Pancreas (tissue), 10 donors: Measurements from ENCODE around the gene KRT15. TPM values are rescaled to one million over a fixed set of nuclear protein-coding genes. Genes with fewer than 3 reads are reported as not detected.

Experiments
- ATAC-seq, 4 donors: fragments of 200-7000 bp; cut with Tn5 transposase; one replicate each; pipeline versions ENCODE4 v1.8.0 to v1.9.1; 2020; ENCODE audit warnings: mild to moderate bottlenecking in 4 of 4, moderate library complexity in 4 of 4
- DNase-seq, 6 donors: peaks; one replicate each; pipeline ENCODE4 v3.0.0-alpha.2; 2020
- FAIRE-seq: peaks from 2 replicates; lab custom pipeline; 2012; peaks lifted over from hg19 to GRCh38; lab: Jason Lieb, UNC
- H3K27ac ChIP-seq, 4 donors: fragments of 200-600 bp; sonication (generic); 1 replicate in 3 of 4; 2 replicates in 1 of 4; pipeline versions ENCODE4 v1.5.0 to v1.8.0; 2020
- H3K27me3 ChIP-seq, 4 donors: fragments of 200-600 bp; one replicate each; pipeline ENCODE4 v1.8.0; 2021
- H3K36me3 ChIP-seq, 3 donors: fragments of 200-600 bp; sonication (generic) in 1 of 3; one replicate each; pipeline versions ENCODE4 v1.5.0 to v1.8.0; 2020 to 2021
- H3K4me1 ChIP-seq, 3 donors: fragments of 200-600 bp; one replicate each; pipeline ENCODE4 v1.8.0; 2021
- H3K4me3 ChIP-seq, 4 donors: fragments of 200-600 bp; sonication (generic) in 2 of 4; one replicate each; pipeline versions ENCODE4 v1.5.0 to v1.8.0; 2020 to 2021
- H3K9me3 ChIP-seq, 4 donors: fragments of 200-600 bp; one replicate each; pipeline ENCODE4 v1.8.0; 2021
- WGBS, 2 donors: extraction: QIAGEN DNeasy Blood & Tissue Kit; methylation state at CpG; one replicate each; pipeline ENCODE4 v1.1.7; 2013; 5-methylcytosine and 5-hydroxymethylcytosine counted together
- intact Hi-C, 3 donors: fragments of 100-400 bp; cut with DNase I; formaldehyde crosslinking; loops; one replicate each; pipeline versions ENCODE4 v1.11.1 to v1.14.2; 2022
- polyA plus RNA-seq, 2 donors: library from polyadenylated mRNA; stranded (reverse); fragments of 200-250 nt; gene quantifications; one replicate each; pipeline ENCODE4 v1.2.3, GENCODE V29; 2013
- total RNA-seq, 6 donors: library from RNA; stranded (reverse); fragmentation: NEBNext Ultra II Directional in 4 of 6; extraction: Animal tissue kit (Norgen Biotek cat#: 25700) in 4 of 6; gene quantifications; one replicate each; pipeline versions ENCODE4 v1.2.1 to v1.2.4, GENCODE V29; 2021 to 2023
- TF ChIP-seq, protein P1 (sequence below), 4 donors: fragments of 200-600 bp; sonication (generic) in 3 of 4; IDR thresholded peaks; one replicate each; pipeline versions ENCODE4 v1.5.0 to v1.8.0; 2021; ENCODE audit warnings: antibody characterized with exemption in 4 of 4
- donor health status: healthy with polysubstance abuse.
- donor health status: DM: no; HTN: no; CAD: no; lungs with moderate emphysema.
- donor health status: DM: no; HTN: no; CAD: no.
- donor health status: control.
- donor health status: control.
- donor health status: Bipolar disorder and iron deficiency.
- donor health status: DM: yes; HTN: yes; CAD: no.
- donor health status: DM: no; HTN: no; CAD: no.
- donor health status: DM: no; HTN: no; CAD: no.
- donor health status: DM: yes; HTN: yes; CAD: no.

The KRT15 gene
- total and polyA plus RNA-seq, 8 donors, result 0.20 to 1.4 (median 0.78) TPM

DNA sequence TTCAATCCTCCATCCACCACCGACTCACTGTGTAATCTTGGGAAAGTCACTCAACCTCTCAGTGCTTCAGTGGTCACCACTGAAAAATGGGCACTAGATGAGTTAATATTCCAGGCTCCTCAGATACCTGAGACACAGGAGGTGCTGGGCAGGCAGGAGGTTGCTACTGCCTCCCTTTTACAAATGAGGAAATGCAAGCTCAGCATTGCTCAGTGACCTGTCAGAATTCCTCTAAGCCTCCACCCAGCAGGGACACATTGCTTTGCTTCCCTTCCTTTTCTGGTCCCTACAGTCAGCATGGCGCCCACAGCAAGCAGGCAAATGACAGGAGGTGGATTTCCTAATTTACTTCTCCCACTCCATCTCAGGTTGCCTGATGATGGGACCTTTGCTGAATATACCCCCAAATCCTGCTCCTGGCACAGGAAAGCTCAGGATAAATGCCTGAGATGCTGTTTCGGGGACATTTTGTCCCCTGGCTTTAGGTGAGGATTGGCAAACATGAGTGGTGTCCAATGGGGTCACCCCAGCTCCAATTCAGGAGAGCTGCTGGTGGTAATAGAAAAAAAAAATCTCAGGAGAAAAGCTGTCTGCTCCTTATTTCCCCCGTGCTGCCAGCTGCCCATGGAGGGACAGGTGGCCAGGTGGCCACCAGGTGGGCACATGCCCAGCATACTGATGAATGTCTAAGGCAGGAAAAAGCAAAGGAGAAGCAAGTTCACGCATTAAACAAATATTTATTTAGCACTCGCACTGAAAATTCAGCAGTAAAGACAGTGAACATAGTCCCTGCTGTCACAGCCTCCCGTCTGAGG lies 8.2 kb downstream of the KRT15 start:
- H3K4me1 ChIP-seq, result no peaks in the 10 kb centered on the region
- TF ChIP-seq, protein P1, sequence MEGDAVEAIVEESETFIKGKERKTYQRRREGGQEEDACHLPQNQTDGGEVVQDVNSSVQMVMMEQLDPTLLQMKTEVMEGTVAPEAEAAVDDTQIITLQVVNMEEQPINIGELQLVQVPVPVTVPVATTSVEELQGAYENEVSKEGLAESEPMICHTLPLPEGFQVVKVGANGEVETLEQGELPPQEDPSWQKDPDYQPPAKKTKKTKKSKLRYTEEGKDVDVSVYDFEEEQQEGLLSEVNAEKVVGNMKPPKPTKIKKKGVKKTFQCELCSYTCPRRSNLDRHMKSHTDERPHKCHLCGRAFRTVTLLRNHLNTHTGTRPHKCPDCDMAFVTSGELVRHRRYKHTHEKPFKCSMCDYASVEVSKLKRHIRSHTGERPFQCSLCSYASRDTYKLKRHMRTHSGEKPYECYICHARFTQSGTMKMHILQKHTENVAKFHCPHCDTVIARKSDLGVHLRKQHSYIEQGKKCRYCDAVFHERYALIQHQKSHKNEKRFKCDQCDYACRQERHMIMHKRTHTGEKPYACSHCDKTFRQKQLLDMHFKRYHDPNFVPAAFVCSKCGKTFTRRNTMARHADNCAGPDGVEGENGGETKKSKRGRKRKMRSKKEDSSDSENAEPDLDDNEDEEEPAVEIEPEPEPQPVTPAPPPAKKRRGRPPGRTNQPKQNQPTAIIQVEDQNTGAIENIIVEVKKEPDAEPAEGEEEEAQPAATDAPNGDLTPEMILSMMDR (IDR thresholded peaks at IDR 0.05), result no peak
- peak in 2 of 4 donors; percentile 25 to 44 for ATAC-seq
- no peaks in the 10 kb centered on the region for H3K36me3 ChIP-seq
- no peak overlapping the region for H3K4me3 ChIP-seq
- peak in 1 of 6 donors; percentile 2 for DNase-seq
- H3K27me3 ChIP-seq, result no peaks in the 10 kb centered on the region
- no peak for FAIRE-seq
- H3K9me3 ChIP-seq, result no peaks in the 10 kb centered on the region
- 60 to 65% methylated on average over 7 of the region's 7 CpGs for WGBS, 2 donors
- intact Hi-C loops, result no loop called here
- no peak overlapping the region for H3K27ac ChIP-seq

GRCh38 chr17:41507315-41507880 lies 11.3 kb downstream of the KRT15 start:
- H3K27ac ChIP-seq, result no peak overlapping the region
- no peak overlapping the region for H3K4me3 ChIP-seq
- no peaks in the 10 kb centered on the region for H3K9me3 ChIP-seq
- H3K4me1 ChIP-seq, result no peaks in the 10 kb centered on the region
- WGBS, 2 donors, result 33 to 54% methylated on average over 10 of the region's 10 CpGs
- DNase-seq (peak in 1 of 6 donors; percentile 21), FAIRE-seq (no peak), ATAC-seq (no peak)
- H3K36me3 ChIP-seq, result no peaks in the 10 kb centered on the region
- intact Hi-C loops, result no loop called here
- TF ChIP-seq, protein P1 (IDR thresholded peaks at IDR 0.05), result no peak
- no peaks in the 10 kb centered on the region for H3K27me3 ChIP-seq

DNA sequence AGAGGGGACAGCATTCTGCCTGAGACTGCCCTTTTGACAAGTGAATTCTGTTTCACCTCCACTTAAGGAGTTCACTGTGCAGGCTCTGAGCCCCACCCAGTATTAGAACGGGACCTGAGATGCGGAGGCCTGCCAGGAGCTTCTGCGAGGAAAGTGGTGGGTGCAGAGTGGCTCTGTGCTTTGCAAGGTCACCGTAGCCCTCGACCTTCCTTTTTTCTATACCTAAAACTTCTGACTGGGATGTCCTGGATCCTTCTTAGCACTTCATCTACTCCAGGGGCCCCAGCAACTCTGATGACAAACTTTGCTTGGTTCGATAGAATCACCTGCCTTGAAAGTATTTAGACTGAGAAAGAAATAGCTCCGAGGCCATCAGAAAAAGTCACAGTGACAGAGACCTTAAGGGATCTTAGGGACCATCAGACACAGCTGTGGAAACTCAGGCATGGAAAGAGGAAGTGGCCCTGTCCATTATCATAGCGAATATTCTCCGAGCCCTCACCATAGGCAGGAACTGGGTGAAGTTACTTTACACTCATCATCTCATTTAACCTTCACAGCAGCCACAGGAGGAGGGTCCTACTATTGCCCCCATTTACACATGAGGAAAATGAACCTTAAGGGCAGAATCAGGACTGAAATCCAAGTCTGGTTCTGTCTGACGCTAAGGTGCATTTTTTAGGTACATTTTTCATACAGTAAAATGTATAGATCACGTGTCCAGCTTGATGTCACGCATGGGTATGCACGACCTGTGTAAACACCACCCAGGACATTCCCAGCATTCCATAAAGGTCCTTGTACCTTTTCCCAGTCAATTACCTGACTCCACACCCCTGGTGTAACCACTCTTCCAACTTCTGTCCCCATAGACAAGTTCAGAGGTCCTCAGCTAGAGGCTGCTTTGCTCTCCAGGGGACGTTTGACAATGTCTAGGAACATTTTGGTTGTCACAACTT lies 12.6 kb downstream of the KRT15 start:
- H3K27me3 ChIP-seq, result no peaks in the 10 kb centered on the region
- intact Hi-C loops, result no loop called here
- H3K27ac ChIP-seq, result no peak overlapping the region
- no peak overlapping the region for H3K4me3 ChIP-seq
- no peak for FAIRE-seq
- H3K36me3 ChIP-seq, result no peaks in the 10 kb centered on the region
- H3K9me3 ChIP-seq, result no peaks in the 10 kb centered on the region
- no peak for ATAC-seq
- TF ChIP-seq, protein P1 (IDR thresholded peaks at IDR 0.05), result no peak
- no peak for DNase-seq
- WGBS, 2 donors, result 59 to 62% methylated on average over 14 of the region's 14 CpGs
- no peaks in the 10 kb centered on the region for H3K4me1 ChIP-seq

DNA sequence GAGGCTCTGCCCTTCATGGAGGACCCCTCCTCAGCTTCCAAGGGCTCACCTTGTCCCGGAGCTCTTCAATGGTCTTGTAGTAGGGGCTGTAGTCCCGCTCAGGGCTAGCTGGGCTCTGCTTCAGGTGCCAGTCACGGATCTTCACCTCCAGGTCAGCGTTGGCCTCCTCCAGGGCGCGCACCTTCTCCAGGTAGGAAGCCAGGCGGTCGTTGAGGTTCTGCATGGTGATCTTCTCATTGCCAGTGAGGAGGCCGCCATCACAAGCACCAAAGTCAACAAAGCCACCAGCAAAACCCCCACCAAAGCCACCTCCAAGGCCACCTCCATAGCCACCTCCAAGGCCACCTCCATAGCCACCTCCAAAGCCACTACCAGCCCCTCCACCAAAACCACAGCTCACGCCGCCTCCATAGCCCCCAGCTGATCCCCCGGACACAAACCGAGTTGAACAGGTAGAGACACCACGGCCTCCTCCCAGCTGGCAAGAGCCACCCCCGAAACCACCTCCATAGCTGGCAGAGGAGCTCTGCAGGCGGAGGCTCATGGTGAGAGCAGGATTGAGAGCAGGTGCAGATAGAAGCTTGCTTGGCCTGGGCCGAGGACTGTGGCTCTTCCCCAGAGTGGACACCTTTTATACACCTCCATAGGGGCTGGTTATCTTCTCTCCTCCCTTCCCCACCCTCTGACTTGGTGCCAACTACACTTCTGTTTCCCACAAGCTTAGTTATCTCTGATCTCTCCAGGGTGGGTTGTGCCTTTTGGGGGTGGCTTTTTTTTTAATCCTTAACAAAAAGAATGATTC lies 13.5 kb downstream of the KRT15 start, which contains the start of gene KRT13:
Gene KRT13 (minus strand): TSS at position 606 of the 802 bp plus-strand sequence. CDS start 62 bp downstream, at position 544.
- intact Hi-C loops, result no loop called here
- no peak for ATAC-seq

More for the DNA sequence above, 13.5 kb downstream of the KRT15 start, which contains the start of gene KRT13:
- Histone ChIP-seq H3K4me1 (no peaks in the 10 kb centered on the region), H3K27ac (no peak within 1 kb of the TSS), H3K27me3 (no peaks in the 10 kb centered on the region), H3K4me3 (no peak within 1 kb of the TSS), H3K36me3 (no peaks in the 10 kb centered on the region), H3K9me3 (no peaks in the 10 kb centered on the region)
- FAIRE-seq (no peak), DNase-seq (peak in 1 of 6 donors; percentile 8)
- TF ChIP-seq, protein P1 (IDR thresholded peaks at IDR 0.05), result no peak
- WGBS, 2 donors, result 77 to 87% methylated on average over 17 of the region's 17 CpGs
